HG03066 (cell line): ENCODE results near the gene WDR35.
"Not testable (repeated sequence)": the region's sequence is repeated elsewhere in the genome, so short reads cannot be mapped to it uniquely, and the experiment has no call there.

ENCODE experiments used
- ATAC-seq: cut with Tn5 transposase; IDR thresholded peaks from one replicate; pipeline ENCODE4 v1.9.1; 2021; ENCODE audit warnings: low read depth; ENCODE audit not compliant: unreplicated experiment

Gene WDR35

DNA sequence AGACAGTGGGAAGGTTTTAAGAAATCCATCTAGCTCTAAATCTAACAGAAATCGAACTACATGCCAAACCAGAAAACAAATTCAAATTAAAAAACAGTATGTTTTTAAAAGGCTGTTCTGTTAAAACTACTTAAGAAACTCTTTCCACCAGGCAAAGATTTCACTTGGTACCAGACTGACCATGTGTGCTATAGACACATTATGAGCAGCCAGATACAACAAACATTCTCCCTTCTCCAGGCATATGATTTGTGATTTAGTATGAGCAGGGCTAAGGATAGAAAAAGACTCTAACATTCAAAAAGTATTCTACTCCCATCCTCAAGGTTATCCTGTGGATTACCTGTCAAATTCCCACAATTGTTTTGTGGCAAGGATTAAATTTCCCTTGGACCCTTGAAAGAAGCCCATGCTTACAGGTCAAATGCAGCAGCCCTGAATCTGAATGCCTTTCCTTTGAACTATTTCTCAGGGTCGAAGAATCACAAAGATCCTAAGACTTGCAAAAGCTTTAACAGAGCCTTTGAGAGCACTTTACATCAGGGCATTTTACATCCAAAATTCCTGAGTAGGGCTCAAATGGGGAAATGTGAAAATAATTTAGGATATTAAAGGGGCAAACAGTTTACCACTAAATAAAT lies 45.6 kb downstream of the WDR35 start:
- ATAC-seq, result no peak

DNA sequence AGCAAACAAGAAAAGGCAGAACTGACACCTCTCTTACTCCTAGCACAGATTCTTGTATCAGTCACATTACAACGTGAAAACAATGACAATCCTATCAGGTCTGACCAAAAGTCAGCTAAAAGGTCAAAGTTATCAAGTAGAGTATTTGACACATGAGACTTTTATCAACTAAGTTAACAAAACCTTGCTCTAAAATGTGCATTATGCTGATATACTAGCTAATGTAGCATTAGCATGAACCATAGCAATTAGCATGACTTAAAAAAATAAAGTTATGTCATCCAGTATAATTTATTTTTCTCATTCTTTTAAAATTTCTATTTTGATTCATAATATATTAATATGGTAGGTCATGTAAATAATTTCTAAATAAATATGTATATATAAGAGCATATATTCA lies 46.7 kb downstream of the WDR35 start:
- ATAC-seq, result no peak

GRCh38 chr2:19942199-19942598 lies 47.7 kb downstream of the WDR35 start:
- no peak for ATAC-seq

DNA sequence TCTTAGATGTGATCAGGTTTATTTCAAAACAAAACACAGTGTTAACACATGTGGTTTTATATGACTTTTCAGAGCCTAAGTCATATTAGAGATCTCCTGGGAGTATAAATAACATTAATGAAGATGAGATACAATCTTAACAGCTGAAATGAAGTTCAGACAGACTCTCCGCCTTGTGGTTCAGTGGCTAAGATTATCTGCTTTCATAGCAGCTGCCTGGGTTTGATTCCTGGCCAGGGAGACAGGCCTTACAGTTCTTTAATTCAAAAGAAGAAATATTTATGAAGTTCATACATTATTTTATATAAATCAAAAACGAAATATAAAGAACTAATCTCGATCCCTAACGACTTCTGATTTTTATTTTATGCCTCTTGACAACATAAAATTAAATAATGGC lies 52.9 kb downstream of the WDR35 start:
- ATAC-seq, result no peak

- no peak for ATAC-seq
These were observed 53.7 kb downstream of the WDR35 start for GRCh38 chr2:19936203-19936602.

- peak; percentile 94 for ATAC-seq
These were observed 56.4 kb downstream of the WDR35 start for GRCh38 chr2:19933351-19933981.

- ATAC-seq, result no peak
These were observed 57.0 kb downstream of the WDR35 start for GRCh38 chr2:19932928-19933327.

DNA sequence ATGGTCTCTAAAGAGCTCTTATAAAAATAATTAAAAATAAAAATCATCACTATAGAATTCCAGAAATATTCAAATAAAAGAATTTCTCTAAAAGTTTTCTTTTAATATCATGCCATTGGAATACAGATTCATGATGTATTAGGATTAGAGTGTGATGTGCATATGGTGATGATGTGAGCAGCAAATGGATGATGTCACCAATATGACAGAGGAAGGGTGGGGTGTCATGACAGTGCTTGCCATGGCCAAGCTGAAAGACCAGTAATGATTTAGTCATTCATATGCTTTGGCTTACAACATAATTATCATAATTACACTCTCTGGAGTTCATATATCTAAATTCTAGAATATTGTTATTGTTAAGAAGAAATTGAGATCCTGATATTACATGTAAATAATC lies 60.7 kb downstream of the WDR35 start:
- no peak for ATAC-seq

- ATAC-seq, result not testable (repeated sequence)
These were observed 62.1 kb downstream of the WDR35 start for GRCh38 chr2:19927816-19928215.

- not testable (repeated sequence) for ATAC-seq
These were observed 65.4 kb downstream of the WDR35 start for GRCh38 chr2:19924526-19924925.

- not testable (repeated sequence) for ATAC-seq
These were observed 67.7 kb downstream of the WDR35 start for GRCh38 chr2:19922188-19922587.

DNA sequence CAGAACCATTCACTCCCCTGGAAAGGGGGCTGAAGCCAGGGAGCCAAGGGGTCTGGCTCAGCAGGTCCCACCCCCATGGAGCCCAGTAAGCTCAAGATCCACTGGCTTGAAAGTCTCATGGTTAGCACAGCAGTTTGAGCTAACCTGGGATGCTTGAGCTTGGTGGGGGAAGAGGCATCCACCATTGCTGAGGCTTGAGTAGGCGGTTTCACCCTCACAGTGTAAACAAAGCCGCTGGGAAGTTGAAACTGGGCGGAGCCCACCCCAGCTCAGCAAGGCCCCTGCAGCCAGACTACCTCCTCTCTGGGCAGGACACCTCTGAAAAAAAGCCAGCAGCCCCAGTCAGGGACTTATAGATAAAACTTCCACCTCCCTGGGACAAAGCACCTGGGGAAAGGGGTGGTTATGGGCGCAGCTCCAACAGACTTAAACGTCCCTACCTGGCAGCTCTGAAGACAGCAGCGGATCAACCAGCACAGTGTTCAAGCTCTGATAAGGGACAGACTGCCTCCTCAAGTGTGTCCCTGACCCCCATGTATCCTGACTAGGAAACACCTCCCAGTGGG lies 73.4 kb downstream of the WDR35 start:
- no peak for ATAC-seq

DNA sequence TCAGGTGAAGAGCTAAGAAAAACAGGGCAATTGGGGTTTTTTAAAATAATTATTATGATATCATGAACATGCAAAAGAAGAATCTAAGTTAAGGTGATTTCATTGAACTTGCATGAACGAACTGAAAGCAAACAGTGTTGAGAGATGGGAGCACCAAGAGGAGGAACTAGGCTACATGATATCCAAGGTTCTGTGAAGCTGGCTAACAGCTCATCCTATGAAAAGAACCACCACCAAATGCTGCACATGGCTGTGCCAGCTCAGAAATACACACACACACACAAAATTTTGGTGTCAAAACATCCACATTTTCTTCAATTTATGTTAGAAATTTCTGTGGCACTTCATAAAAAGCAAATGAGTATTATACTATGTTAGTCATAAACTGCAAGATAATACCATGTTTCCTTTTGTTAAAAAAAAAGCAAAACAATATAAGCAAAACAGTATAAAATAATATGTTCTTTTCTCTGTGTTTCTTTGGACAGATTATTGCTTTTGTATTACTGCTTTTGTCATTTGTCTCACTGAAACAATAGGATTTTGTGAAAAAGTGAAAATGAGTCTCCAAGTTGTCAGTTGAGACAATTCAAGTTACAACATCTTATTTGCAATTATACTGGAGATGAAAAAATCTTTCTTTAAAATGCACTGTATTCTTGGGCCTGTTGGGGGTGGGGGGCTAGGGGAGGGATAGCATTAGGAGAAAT lies 75.5 kb downstream of the WDR35 start:
- ATAC-seq, result no peak

DNA sequence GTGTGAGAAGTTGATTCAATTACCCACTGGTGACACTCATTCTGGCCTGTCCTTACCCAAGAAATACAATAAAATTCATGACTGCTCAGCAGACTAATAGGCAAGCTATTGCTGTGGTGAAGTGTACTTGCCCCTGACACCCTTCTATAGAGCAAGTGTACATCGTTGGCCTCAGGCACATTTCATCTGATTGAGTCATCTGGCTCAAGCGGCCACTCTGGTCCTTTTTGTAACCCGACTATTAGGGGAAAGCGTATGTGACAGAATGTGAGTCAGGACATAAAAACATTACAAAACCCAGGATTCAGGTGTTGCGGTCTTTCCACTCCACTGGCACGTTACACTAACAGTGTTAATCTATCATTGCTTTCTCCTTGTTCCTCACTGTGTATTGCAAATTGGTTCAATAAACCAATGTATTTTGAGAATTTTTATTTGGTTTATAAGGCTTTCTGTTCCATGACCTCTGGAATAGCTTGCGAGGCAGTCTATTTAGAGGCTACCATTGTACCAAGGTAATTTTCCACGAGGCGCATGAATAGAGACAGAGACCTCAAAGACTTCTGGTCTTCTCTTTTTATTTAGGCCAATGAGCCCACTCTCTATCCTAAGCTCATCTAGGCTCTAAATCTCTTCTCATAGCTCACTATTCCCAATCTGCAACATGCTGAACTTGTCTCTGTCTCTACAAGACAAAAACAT lies 77.9 kb downstream of the WDR35 start:
- ATAC-seq, result no peak

DNA sequence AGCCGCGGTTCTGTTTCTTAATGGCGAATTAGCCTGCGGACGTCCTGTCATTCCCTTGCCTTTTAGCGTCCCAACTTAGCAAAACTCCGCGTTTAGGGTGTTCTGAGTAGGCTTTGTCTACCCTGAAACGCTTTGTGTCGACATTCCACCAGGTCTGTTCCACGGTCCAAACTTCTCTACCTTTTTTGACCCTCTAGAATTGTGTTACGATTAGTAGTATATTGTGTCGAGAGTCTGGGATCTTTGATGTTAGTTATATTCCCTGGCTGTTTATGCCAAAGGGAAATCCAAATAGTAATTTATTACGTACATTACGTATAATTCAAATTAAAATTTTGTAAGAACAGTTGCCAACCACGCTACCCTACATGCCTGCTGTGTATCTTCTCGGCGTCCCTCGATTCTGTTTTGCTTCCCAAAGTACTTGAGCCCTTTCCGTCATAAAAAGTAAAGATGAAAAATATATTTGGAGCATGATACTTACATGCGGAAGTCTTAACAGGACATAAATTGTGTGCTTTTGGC lies 87.6 kb downstream of the WDR35 start:
- ATAC-seq, result peak; percentile 3

DNA sequence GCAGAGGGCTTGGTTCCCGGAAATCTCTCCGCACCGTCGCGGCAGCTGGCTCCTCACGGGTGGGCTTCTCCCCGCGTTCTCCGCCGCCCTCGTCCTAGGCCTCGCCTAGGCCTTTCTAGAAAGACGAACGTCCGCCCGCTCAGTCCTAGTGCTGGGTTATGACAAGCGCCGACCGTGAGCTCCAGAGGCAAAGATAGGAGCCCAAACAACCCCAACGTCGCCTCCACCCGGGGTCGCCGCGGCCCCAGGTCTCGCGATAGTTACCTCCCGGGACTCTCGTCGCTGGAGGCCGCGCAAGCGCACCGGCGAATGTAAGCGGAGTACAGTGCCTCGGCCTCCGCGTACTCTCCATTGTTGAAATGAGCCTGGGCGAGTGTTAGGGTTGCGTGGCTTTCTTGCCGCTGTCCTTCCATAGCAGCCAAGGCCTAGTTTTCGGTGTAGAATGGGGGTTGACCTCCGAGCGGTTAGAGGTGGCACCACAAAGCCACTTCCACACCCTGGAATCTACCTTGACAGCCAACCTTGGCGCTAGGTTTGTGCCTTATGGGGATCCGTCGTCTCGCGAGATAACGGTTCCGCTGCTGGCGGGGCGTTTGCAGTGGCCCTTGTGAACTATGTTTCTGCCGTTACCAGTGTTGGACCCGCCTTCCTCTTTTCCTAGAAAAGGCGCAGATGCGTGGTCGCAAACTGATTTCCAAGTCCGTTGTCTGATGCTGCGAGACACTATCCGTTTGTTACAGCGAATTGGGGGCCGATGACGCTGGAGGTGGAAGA lies 88.3 kb downstream of the WDR35 start, which contains the start of gene TTC32:
TTC32 (minus strand) TSS at position 542 of the 774 bp plus-strand sequence; CDS start at position 413, 129 bp downstream.
- ATAC-seq, result peak; percentile 84

DNA sequence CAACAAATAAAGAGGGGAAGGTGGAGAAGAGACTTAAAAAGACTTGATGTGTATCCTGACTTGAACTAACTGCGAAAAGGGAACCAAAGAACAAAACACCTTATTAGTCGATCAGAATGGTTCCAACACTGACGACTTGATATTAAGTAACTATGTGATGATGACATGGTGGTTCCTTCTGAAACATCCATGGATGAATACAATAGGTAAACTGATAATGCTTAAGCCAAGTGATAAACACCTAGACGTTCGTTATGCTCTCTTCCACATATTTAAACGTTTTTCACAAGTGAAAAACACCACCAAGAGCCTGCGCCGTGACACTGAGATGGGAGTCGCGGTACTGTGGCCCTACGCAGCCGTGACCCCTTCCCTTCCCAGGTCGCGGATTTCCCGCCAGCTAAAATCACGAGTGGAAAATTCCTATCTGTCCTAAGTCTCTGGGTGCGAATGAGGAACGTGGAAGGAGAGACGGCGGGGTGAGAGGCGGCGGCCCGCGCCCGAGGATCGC lies 88.9 kb downstream of the WDR35 start:
- peak; percentile 4 for ATAC-seq

- ATAC-seq, result peak; percentile 32
These were observed 89.6 kb downstream of the WDR35 start for GRCh38 chr2:19899985-19900930.
